Measurements from ENCODE around the gene ASB6.
A peak's percentile ranks its signal among the peaks of the same experiment; 100 is the strongest.

ASB6 gene

GRCh38 chr9:129610213-129610472, 31.8 kb downstream of the ASB6 start:
- Histone ChIP-seq H3K79me2 (ENCODE audit: insufficient read depth, low read length) (no peaks in the 10 kb centered on the region), H3K9me2 (replicated peaks; ENCODE audit: insufficient read depth, low read length) (no peaks in the 10 kb centered on the region), H3K36me3 (ENCODE audit: low read length) (no peaks in the 10 kb centered on the region), H3K9me3 (ENCODE audit: insufficient read depth, low read length) (no peaks in the 10 kb centered on the region), H4K20me1 (ENCODE audit: low read depth, low read length) (no peaks in the 10 kb centered on the region), H3K27me3 (ENCODE audit: low read length) (no peaks in the 10 kb centered on the region), H2AFZ (ENCODE audit: low read depth, low read length, severe bottlenecking) (peak overlapping the region; percentile 75), H3K4me2 (ENCODE audit: low read depth, low read length, poor library complexity, severe bottlenecking) (peak overlapping the region; percentile 70), H3F3A (ENCODE audit: insufficient read depth) (no peaks in the 10 kb centered on the region), H3K27ac (ENCODE audit: low read depth, low read length) (no peak overlapping the region), H3K9ac (ENCODE audit: low read length) (peak overlapping the region; percentile 47; the same call in 1 of the 2 replicates), H3K4me3 (ENCODE audit: insufficient read depth, low read length, poor library complexity, severe bottlenecking) (peak overlapping the region; percentile 46)
- TF ChIP-seq, protein P1, sequence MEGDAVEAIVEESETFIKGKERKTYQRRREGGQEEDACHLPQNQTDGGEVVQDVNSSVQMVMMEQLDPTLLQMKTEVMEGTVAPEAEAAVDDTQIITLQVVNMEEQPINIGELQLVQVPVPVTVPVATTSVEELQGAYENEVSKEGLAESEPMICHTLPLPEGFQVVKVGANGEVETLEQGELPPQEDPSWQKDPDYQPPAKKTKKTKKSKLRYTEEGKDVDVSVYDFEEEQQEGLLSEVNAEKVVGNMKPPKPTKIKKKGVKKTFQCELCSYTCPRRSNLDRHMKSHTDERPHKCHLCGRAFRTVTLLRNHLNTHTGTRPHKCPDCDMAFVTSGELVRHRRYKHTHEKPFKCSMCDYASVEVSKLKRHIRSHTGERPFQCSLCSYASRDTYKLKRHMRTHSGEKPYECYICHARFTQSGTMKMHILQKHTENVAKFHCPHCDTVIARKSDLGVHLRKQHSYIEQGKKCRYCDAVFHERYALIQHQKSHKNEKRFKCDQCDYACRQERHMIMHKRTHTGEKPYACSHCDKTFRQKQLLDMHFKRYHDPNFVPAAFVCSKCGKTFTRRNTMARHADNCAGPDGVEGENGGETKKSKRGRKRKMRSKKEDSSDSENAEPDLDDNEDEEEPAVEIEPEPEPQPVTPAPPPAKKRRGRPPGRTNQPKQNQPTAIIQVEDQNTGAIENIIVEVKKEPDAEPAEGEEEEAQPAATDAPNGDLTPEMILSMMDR (IDR thresholded peaks at IDR 0.05; ENCODE audit: insufficient read depth, low read length, poor library complexity, severe bottlenecking) = no peak
- TF ChIP-seq EZH2phosphoT487 (conservative IDR thresholded peaks at IDR 0.05; ENCODE audit: low read length) = no peak

DNA sequence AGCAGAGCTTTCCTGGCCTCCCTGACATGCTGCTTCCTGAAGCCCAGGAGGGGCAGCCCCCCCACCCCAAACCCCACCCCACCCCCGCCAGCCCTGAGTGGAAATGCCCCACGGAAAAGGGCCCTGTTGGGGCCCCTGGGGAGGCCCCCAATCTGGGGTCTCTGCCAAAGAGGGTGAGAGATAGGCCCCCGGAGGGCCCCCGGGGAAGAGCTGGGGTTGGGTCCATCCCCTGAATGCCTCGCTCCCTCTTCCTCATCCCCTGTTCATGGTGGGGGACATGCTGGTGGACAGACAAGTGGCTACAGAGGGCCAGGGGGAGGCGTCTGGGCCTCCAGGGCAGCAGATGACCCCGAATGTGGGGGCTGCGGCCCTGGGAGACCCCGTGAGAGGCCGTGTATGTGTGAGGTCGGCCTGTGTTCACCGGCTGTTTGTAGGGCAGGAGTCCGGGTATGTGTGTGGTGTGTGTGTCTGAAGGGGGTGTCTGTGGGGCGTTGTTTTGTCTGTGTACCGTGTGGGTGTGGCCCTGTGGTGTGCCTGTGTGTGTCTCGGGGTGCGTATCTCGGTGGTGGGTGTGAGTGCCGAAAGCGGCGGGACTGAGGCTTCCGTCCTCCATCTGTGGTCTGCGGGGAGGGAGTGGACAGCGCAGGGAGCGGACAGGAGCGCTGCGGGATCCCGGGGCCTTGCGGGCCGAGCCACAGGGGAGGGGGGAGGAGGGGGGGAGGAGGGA, 32.3 kb downstream of the ASB6 start:
- TF ChIP-seq, protein P1 (IDR thresholded peaks at IDR 0.05; ENCODE audit: insufficient read depth, low read length, poor library complexity, severe bottlenecking) = no peak
- TF ChIP-seq EZH2phosphoT487 (conservative IDR thresholded peaks at IDR 0.05; ENCODE audit: low read length) = no peak
- Histone ChIP-seq H2AFZ (ENCODE audit: low read depth, low read length, severe bottlenecking) (no peak overlapping the region), H3K9ac (ENCODE audit: low read length) (no peak overlapping the region), H3F3A (ENCODE audit: insufficient read depth) (no peaks in the 10 kb centered on the region), H4K20me1 (ENCODE audit: low read depth, low read length) (no peaks in the 10 kb centered on the region), H3K9me2 (replicated peaks; ENCODE audit: insufficient read depth, low read length) (no peaks in the 10 kb centered on the region), H3K4me2 (ENCODE audit: low read depth, low read length, poor library complexity, severe bottlenecking) (no peak overlapping the region), H3K27me3 (ENCODE audit: low read length) (no peaks in the 10 kb centered on the region), H3K4me3 (ENCODE audit: insufficient read depth, low read length, poor library complexity, severe bottlenecking) (no peak overlapping the region), H3K27ac (ENCODE audit: low read depth, low read length) (no peak overlapping the region), H3K9me3 (ENCODE audit: insufficient read depth, low read length) (no peaks in the 10 kb centered on the region), H3K36me3 (ENCODE audit: low read length) (no peaks in the 10 kb centered on the region), H3K79me2 (ENCODE audit: insufficient read depth, low read length) (no peaks in the 10 kb centered on the region)

DNA sequence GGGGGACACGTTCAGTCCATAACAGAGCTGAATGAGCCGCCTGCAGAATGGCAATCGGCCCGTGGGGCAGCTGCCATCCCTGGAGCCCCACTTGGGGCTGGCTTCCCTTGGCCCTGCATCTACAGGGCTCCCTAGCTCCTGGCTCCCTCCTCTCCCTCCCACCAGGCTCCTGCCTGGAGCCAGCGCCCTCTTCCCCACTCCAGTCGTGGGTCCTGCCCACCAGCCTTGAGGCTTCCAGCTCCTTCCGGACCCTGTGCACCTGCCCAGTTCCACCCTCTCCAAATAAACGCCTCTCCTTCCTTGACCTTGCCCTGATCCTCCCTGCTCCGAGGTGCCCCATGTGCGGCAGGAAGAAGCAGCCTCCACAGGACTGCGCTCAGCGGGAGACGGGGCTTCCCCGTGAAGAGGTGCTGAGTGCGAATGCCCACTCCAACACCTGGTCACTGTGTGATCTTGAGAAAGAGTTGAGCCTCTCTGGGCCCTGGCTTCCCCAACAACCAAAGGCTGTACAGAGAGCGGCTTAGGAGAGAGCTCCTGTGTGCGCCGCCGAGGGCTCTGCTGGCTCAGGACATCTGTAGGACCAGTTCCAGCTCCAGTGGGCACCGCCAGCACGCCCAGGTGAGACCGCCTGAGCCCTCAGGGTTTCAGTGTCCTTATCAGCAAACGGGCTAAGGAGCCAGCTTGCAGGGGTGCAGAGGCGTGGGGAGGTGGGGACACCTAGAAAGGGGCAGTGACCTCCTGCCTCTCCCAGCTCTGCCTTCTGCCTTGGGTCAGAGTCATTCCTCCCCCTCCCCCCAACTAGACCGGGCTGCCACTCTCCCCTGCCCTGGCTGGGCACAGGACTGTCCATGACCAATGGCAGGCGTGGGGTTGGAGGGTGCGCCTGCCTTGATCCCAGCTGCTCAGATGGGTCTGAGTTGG, 33.1 kb downstream of the ASB6 start:
- no peak overlapping the region for H2AFZ ChIP-seq (ENCODE audit: low read depth, low read length, severe bottlenecking)
- no peaks in the 10 kb centered on the region for H3F3A ChIP-seq (ENCODE audit: insufficient read depth)
- no peak overlapping the region for H3K27ac ChIP-seq (ENCODE audit: low read depth, low read length)
- no peaks in the 10 kb centered on the region for H3K36me3 ChIP-seq (ENCODE audit: low read length)
- H3K79me2 ChIP-seq (ENCODE audit: insufficient read depth, low read length) = no peaks in the 10 kb centered on the region
- no peak overlapping the region for H3K4me2 ChIP-seq (ENCODE audit: low read depth, low read length, poor library complexity, severe bottlenecking)
- H3K27me3 ChIP-seq (ENCODE audit: low read length) = no peaks in the 10 kb centered on the region
- H3K9ac ChIP-seq (ENCODE audit: low read length) = no peak overlapping the region
- H3K9me2 ChIP-seq (replicated peaks; ENCODE audit: insufficient read depth, low read length) = no peaks in the 10 kb centered on the region
- no peak overlapping the region for H3K4me3 ChIP-seq (ENCODE audit: insufficient read depth, low read length, poor library complexity, severe bottlenecking)
- H3K9me3 ChIP-seq (ENCODE audit: insufficient read depth, low read length) = no peaks in the 10 kb centered on the region
- no peak for TF ChIP-seq EZH2phosphoT487 (conservative IDR thresholded peaks at IDR 0.05; ENCODE audit: low read length)
- TF ChIP-seq, protein P1 (IDR thresholded peaks at IDR 0.05; ENCODE audit: insufficient read depth, low read length, poor library complexity, severe bottlenecking) = no peak
- no peaks in the 10 kb centered on the region for H4K20me1 ChIP-seq (ENCODE audit: low read depth, low read length)

Data from SU-DHL-6 (cell line).